CD1c-positive myeloid dendritic cell (primary cell): Measurements from ENCODE around the gene R3HCC1L.

Experiments
- DNase-seq: peaks from one replicate; pipeline ENCODE4 v3.0.0-alpha.2; 2016; ENCODE audit errors: extremely low spot score

The R3HCC1L gene

DNA sequence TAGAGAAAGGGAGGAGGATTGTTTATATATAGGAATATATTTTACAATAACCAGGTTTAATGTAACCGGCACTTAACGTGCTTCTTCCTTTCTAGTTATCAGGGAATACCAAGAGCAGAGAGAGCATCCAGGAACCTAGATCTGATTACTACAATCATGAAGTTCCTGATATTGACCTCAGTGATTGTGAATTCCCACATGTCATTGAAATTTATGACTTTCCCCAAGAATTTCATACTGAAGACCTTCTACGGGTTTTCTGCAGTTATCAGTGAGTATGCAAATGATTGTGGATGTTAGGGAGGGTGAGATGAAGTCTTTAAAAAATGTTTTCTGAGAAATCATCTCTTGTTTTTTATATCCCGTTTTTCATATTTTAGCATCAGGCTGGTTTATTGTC, 97.0 kb downstream of the R3HCC1L start:
- DNase-seq, result no peak

GRCh38 chr10:98235846-98236245, 101.4 kb downstream of the R3HCC1L start:
- DNase-seq, result no peak

- DNase-seq, result no peak
Measured at GRCh38 chr10:98236862-98237261, 102.4 kb downstream of the R3HCC1L start.

DNA sequence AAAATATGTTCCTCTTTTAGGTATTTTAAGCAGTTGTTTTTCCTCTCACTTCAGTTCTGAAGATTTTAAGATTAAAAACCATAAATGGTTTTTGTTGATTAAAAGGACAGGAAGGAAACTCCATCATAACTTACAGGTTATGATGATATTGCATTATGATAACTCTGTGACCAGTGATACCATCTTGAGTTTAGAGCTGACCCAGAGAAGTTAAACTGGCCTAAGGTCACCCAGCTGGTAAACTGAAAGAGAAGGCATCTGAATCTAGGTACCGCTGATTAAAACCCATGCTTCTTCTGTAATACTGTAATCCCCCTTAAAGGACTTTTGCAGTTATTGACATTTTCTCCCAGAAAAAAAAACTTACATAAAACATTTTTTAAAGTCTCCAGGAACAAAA, 103.9 kb downstream of the R3HCC1L start:
- DNase-seq, result no peak

GRCh38 chr10:98240524-98240923, 106.1 kb downstream of the R3HCC1L start:
- DNase-seq, result no peak

GRCh38 chr10:98242823-98243222, 108.4 kb downstream of the R3HCC1L start:
- DNase-seq, result no peak

GRCh38 chr10:98244141-98244540, 109.7 kb downstream of the R3HCC1L start:
- DNase-seq, result no peak

GRCh38 chr10:98244586-98244985, 110.1 kb downstream of the R3HCC1L start:
- no peak for DNase-seq

DNA sequence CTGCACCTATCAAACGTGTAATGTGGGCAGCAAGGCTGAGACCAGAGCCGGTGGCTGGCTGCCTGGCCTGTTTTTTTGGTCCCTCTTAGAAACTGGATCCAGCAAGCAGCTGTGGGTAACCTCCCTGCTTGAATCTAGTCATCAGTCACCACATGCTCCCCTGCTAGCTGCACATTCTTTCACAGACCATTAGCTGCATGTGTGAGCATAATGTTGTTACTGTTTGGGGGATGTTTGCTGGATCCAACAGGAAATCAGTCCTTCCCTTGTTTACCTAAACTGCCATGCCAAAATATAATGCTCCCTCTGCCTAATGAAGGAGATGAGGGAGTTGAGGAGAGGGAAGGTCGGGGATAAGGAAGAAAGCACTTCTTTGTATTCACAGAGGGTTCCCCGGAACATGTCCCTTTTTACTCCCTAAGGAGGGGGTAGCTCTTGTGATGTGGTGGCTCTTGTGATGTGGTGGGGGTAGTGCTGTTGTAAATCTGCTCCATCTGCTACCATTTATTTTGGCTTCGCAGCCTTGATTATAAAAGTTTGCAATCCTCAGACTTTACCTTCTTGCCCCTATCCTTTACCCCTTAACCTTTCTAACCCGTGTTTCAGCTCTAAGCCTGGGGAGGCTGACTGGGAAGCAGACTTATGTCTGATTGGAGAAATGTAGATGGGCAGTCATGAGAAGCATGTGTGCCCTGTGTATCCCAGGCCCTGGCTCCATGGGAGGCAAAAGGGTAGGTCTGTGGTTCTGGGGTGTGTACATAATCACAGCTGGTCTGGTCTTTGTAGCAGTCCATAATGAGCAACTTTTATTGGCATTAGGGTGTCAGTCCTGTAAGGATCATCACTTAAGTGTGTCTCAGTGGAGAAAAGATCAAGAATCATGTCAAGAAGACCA, 112.7 kb downstream of the R3HCC1L start:
- DNase-seq, result no peak

DNA sequence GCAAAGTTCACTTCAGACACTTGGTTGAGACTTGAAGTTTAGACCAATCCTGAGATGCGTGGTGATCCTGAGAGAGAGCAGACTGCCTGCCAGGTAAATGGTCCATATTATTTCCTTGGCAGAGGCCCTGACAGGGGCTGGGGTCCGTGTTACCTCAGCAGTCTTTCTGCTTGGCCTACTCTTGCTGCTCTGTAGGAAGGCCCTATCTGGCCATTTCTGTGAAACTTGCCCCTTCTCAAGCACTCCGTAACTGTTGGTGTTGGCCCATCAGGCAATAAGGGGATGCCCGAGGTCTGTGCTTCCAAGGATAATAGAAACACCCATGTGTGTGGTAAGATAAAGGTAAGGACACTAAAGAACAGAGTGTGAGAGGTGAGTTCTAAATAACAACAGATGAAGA, 113.6 kb downstream of the R3HCC1L start:
- no peak for DNase-seq

GRCh38 chr10:98249134-98249533, 114.7 kb downstream of the R3HCC1L start:
- DNase-seq, result no peak

GRCh38 chr10:98251399-98251798, 116.9 kb downstream of the R3HCC1L start:
- no peak for DNase-seq

GRCh38 chr10:98252464-98252863, 118.0 kb downstream of the R3HCC1L start:
- DNase-seq, result no peak

GRCh38 chr10:98253499-98253898, 119.0 kb downstream of the R3HCC1L start:
- no peak for DNase-seq

- DNase-seq, result no peak
Measured at GRCh38 chr10:98254234-98254974, 119.9 kb downstream of the R3HCC1L start.

DNA sequence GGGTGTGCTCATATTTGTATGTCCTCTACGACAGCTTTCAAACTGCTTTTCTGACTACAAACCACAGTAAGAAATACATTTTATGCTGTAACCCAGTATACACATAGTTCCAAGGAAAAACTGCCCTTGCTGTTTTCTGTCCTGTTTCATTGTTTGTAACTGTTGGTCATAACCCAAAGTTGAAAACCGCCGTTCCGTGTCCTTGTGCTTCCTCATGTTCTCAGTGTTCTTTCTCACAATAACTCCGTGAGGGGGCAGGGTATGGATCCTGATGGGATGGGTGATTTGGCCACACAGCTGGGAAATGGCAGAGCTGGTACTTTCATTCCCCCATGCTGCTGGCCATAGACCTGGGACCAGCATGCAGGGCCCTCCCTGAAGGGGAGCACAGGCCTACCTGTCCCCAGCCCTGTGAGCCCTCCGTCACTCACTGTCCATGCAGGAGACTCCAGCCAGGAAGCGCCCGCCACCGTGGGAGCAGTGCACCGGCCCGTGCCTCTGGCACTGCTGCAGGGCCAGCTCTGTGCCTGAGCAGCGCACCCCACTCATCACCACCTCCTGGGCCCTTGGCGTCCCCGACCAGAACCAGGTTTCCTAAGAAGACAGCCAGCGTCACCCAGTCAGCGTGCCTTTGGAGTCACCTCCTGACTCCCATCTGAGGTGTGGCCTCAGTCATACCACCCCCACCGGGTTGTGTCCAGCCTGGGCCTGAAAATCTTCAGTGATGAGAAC, 120.9 kb downstream of the R3HCC1L start:
- no peak for DNase-seq

DNA sequence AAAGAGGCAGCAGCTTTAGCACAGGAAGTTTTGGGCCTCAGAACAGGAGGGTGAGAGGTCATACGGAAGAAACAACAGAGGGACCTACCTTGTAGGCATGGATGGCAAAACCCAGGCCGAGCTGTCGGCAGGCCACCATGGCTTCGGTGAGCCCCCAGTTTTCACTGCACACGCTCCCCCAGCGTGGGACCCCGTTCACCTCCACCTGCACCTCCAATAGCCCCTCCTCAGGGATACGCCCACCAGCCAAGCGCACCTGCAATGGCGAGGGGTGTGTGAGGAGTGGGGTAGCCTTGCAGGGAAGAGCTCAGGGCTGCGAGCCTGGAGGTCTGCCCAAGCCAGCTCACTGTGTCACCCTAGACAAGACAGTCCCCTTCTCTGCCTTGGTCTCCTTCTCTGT, 122.2 kb downstream of the R3HCC1L start:
- DNase-seq, result no peak

DNA sequence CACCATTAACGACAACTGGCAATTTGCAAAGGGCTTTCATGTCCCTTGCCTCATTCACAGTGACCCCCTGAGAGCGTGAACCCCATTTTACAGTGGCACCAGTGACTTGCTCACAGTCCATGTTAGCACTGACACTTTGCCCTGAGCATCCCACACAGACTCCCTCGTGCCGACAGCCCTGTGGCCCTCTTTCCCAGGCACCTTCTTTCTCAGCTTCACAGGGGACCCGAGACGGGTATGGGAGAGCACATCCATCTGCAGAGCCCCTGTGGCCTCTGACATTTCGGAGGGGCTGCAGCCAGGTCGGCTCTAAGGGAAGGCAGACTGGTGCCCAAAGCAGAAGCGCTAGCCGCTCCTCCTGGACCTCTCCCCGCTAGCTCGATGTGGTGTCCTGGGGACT, 122.7 kb downstream of the R3HCC1L start:
- DNase-seq, result no peak

- no peak for DNase-seq
Measured at GRCh38 chr10:98257961-98258360, 123.5 kb downstream of the R3HCC1L start.

GRCh38 chr10:98258683-98259454, 124.4 kb downstream of the R3HCC1L start:
- DNase-seq, result no peak

- peak; percentile 87 for DNase-seq
Measured at GRCh38 chr10:98259606-98260315, 125.3 kb downstream of the R3HCC1L start.
